GM12878 (cell line): ENCODE results near the gene WSCD2. TPM values are rescaled to one million over a fixed set of nuclear protein-coding genes. Genes with fewer than 3 reads are reported as not detected.

Experiments
- ATAC-seq: fragments of 200-7000 bp; cut with Tn5 transposase; 3 replicates; pipeline ENCODE4 v1.9.1; 2020; ENCODE audit warnings: mild to moderate bottlenecking, moderate library complexity
- BruUV-seq: library from RNA; stranded (reverse); fragments of 400-500 nt; replicated peaks from 2 replicates; lab custom pipeline; 2021; lab: Mats Ljungman, UMichigan
- CTCF ChIA-PET: fragments of 300-600 bp; sonication (Branson Sonifier 250); formaldehyde crosslinking; extraction: SDS; loops from one replicate; lab custom pipeline; 2021; ENCODE audit warnings: inconsistent platforms; lab: Yijun Ruan, JAX
- POLR2A ChIA-PET: fragments of 350-600 bp; formaldehyde crosslinking; extraction: SDS; loops from one replicate; lab custom pipeline; 2021; ENCODE audit warnings: inconsistent platforms; lab: Charles Lee
- RAD21 ChIA-PET: fragments of 300-600 bp; sonication (Branson Sonifier 250); formaldehyde crosslinking; loops from one replicate; lab custom pipeline; 2023; ENCODE audit warnings: antibody characterized with exemption; ENCODE audit not compliant: unreplicated experiment; lab: Charles Lee
- SMC1A ChIA-PET: fragments of 300-600 bp; sonication (Branson Sonifier 250); formaldehyde crosslinking; loops from one replicate; lab custom pipeline; 2023; ENCODE audit not compliant: unreplicated experiment, uncharacterized antibody; lab: Charles Lee
- DNase-seq: peaks from one replicate; pipeline ENCODE4 v3.0.0-alpha.2; 2011; ENCODE audit warnings: low read depth, low spot score
- FAIRE-seq: peaks from 3 replicates; lab custom pipeline; 2011; peaks lifted over from hg19 to GRCh38; lab: Jason Lieb, UNC
- H2AFZ ChIP-seq: 2 replicates; pipeline ENCODE4 v1.6.0; 2011; ENCODE audit warnings: low read depth, low read length, control low read depth; ENCODE audit not compliant: control insufficient read depth
- H3K27ac ChIP-seq: 2 replicates; pipeline ENCODE4 v1.5.1; 2011; ENCODE audit warnings: control low read depth; ENCODE audit not compliant: control insufficient read depth, insufficient read depth
- H3K27me3 ChIP-seq, 2 experiments: replicated peaks in 1 of 2; 2 replicates each; pipeline versions ENCODE4 v1.6.0 to v1.6.1; 2011; ENCODE audit warnings: low read length in 1 of 2; ENCODE audit not compliant: control insufficient read depth in 2 of 2, insufficient read depth in 2 of 2
- H3K36me3 ChIP-seq, 2 experiments: 2 replicates each; pipeline ENCODE4 v1.5.1; 2011; ENCODE audit warnings: low read length in 1 of 2; ENCODE audit not compliant: control insufficient read depth in 2 of 2, insufficient read depth in 2 of 2
- H3K4me1 ChIP-seq: 2 replicates; pipeline ENCODE4 v1.6.1; 2011; ENCODE audit warnings: mild to moderate bottlenecking, low read length, moderate library complexity, mixed read lengths; ENCODE audit not compliant: control insufficient read depth, insufficient read depth
- H3K4me2 ChIP-seq: 2 replicates; pipeline ENCODE4 v1.6.0; 2011; ENCODE audit warnings: control low read depth; ENCODE audit not compliant: control insufficient read depth, insufficient read depth
- H3K4me3 ChIP-seq: fragments of 200-600 bp; sonication (generic); 2 replicates; pipeline ENCODE4 v1.5.1; 2016
- H3K79me2 ChIP-seq: 2 replicates; pipeline ENCODE4 v1.6.0; 2011; ENCODE audit warnings: low read length; ENCODE audit not compliant: control insufficient read depth, insufficient read depth
- H3K9ac ChIP-seq: 2 replicates; pipeline ENCODE4 v1.8.0; 2011; ENCODE audit warnings: low read length, control low read depth, mixed read lengths; ENCODE audit not compliant: control insufficient read depth, insufficient read depth
- H3K9me3 ChIP-seq: replicated peaks from 3 replicates; pipeline ENCODE4 v1.5.1; 2011; ENCODE audit warnings: mild to moderate bottlenecking, low read length; ENCODE audit not compliant: control insufficient read depth, insufficient read depth
- H4K20me1 ChIP-seq: 2 replicates; pipeline ENCODE4 v1.6.0; 2011; ENCODE audit not compliant: control insufficient read depth, insufficient read depth
- CBX5 ChIP-seq: sonication (generic); IDR thresholded peaks from 2 replicates; pipeline ENCODE4 v1.6.1; 2016; ENCODE audit warnings: low read depth, moderate library complexity, mild to moderate bottlenecking, inconsistent platforms
- CREB1 ChIP-seq: IDR thresholded peaks from 2 replicates; pipeline ENCODE4 v1.6.1; 2012; ENCODE audit warnings: low read depth, mild to moderate bottlenecking, inconsistent platforms
- HDAC6 ChIP-seq: fragments of 200-600 bp; sonication (generic); IDR thresholded peaks from one replicate; pipeline ENCODE4 v1.8.0; 2017; ENCODE audit warnings: antibody characterized with exemption; ENCODE audit not compliant: unreplicated experiment
- IKZF2 ChIP-seq, 2 experiments: fragments of 450-650 bp; IDR thresholded peaks; 2 replicates each; pipeline ENCODE4 v1.6.1; 2017; ENCODE audit warnings: mild to moderate bottlenecking in 2 of 2, moderate library complexity in 2 of 2
- JUND ChIP-seq: IDR thresholded peaks from 2 replicates; pipeline ENCODE4 v1.6.1; 2012; ENCODE audit warnings: low read depth, mild to moderate bottlenecking, low read length, improper control_type of control experiment, moderate library complexity
- NFYA ChIP-seq: IDR thresholded peaks from 2 replicates; pipeline ENCODE4 v1.6.1; 2011; ENCODE audit warnings: low read depth, mild to moderate bottlenecking, low read length, improper control_type of control experiment, borderline replicate concordance
- NR2C1 ChIP-seq: fragments of 450-650 bp; IDR thresholded peaks from 2 replicates; pipeline ENCODE4 v1.6.1; 2017; ENCODE audit warnings: antibody characterized with exemption, mild to moderate bottlenecking, moderate library complexity
- PKNOX1 ChIP-seq: fragments of 450-650 bp; IDR thresholded peaks from 2 replicates; pipeline ENCODE4 v1.6.1; 2016; ENCODE audit warnings: mild to moderate bottlenecking
- POU2F2 ChIP-seq: IDR thresholded peaks from 3 replicates; pipeline ENCODE4 v1.6.1; 2011; ENCODE audit warnings: low read depth, mild to moderate bottlenecking, low read length, borderline replicate concordance
- REST ChIP-seq: IDR thresholded peaks from 2 replicates; pipeline ENCODE4 v1.6.1; 2012; ENCODE audit warnings: mild to moderate bottlenecking, low read depth, low read length
- RUNX3 ChIP-seq: IDR thresholded peaks from 2 replicates; pipeline ENCODE4 v1.6.1; 2012; ENCODE audit warnings: low read length, inconsistent platforms
- YBX1 ChIP-seq: fragments of 450-650 bp; IDR thresholded peaks from 2 replicates; pipeline ENCODE4 v1.6.1; 2016; ENCODE audit warnings: antibody characterized with exemption
- WGBS: methylation state at CpG from one replicate; pipeline ENCODE4 v1.1.6; 2016; ENCODE audit warnings: low lambda C conversion rate; ENCODE audit not compliant: insufficient replicate concordance, insufficient coverage; ENCODE audit errors: missing lambda C conversion rate; 5-methylcytosine and 5-hydroxymethylcytosine counted together
- in situ Hi-C: fragments of 300-500 bp; cut with MboI; formaldehyde crosslinking; loops from 9 replicates; pipeline ENCODE4 v1.14.3; 2018; ENCODE audit warnings: mixed read lengths
- intact Hi-C: fragments of 100-400 bp; cut with micrococcal nuclease; formaldehyde crosslinking; loops from one replicate; pipeline ENCODE4 v1.14.2; 2022; ENCODE audit not compliant: unreplicated experiment
- polyA plus RNA-seq, 11 experiments: library from polyadenylated mRNA; depleted of rRNA in 4 of 11; unstranded in 6 of 11; stranded (reverse) in 5 of 11; fragments of >200 nt; fragmentation: Nextera tagmentation in 4 of 11; fragmentation: Illumina TruSeq in 1 of 11; extraction: Ambion mirVana in 4 of 11; extraction: Trizol in 1 of 11; gene quantifications; 1 replicate in 1 of 11; 2 replicates in 10 of 11; pipeline versions ENCODE4 v1.2.1 to v1.2.3, GENCODE V29; 2011 to 2016; ENCODE audit warnings: inconsistent platforms in 2 of 11, missing spikeins in 2 of 11, low read depth in 1 of 11
- total RNA-seq, 4 experiments: library from RNA; depleted of rRNA in 3 of 4; stranded (reverse); fragments of >200 nt in 3 of 4; fragmentation: Illumina TruSeq in 1 of 4; extraction: Trizol in 1 of 4; gene quantifications; 2 replicates each; pipeline versions ENCODE4 v1.2.1 to v1.2.3, GENCODE V29; 2013 to 2021

WSCD2 gene
- total and polyA plus RNA-seq, 10 of the 15 experiments (the other 5 are each of a cell fraction or from before 2014, with no cell fraction given), result 0.41 TPM; not detected in 9

GRCh38 chr12:108284163-108284562, 155.1 kb downstream of the WSCD2 start:
- no peaks in the 10 kb centered on the region for H3K36me3 ChIP-seq
- POLR2A ChIA-PET, result interaction anchor here (0.6 kb wide), 1 partner anchor 9 kb away, joined by 5 read pairs; no protein-coding TSS in a partner anchor
- no peak for ATAC-seq
- TF ChIP-seq JUND (no peak), HDAC6 (no peak), REST (no peak), IKZF2 (IDR thresholded peaks at IDR 0.05) (no peak), NFYA (no peak), POU2F2 (no peak), NR2C1 (no peak), RUNX3 (no peak), CBX5 (no peak), PKNOX1 (no peak), YBX1 (no peak), CREB1 (no peak)
- H3K4me2 ChIP-seq, result no peak overlapping the region
- 44% methylated on average over 7 of the region's 7 CpGs for WGBS
- intact Hi-C loops, result no loop called here
- H3K9ac ChIP-seq, result no peak overlapping the region
- in situ Hi-C loops, result no loop called here
- no peak overlapping the region for H3K27ac ChIP-seq
- H3K4me3 ChIP-seq, result no peak overlapping the region
- no peak overlapping the region for H2AFZ ChIP-seq
- H3K79me2 ChIP-seq, result no peaks in the 10 kb centered on the region
- H4K20me1 ChIP-seq, result no peaks in the 10 kb centered on the region
- no peaks in the 10 kb centered on the region for H3K27me3 ChIP-seq
- RAD21 ChIA-PET, result no interaction called here
- SMC1A ChIA-PET, result interaction anchor here (1.6 kb wide), 1 partner anchor 13 kb away, joined by 4 read pairs; no protein-coding TSS in a partner anchor
- FAIRE-seq, result no peak
- CTCF ChIA-PET, result no interaction called here
- no peaks in the 10 kb centered on the region for H3K9me3 ChIP-seq
- no TSS peak for BruUV-seq
- DNase-seq, result no peak
- H3K4me1 ChIP-seq, result peaks cover 19% of the 10 kb centered on the region
